HG03520 (cell line): ENCODE data around the gene STK32B.
"Not testable (repeated sequence)": the region's sequence is repeated elsewhere in the genome, so short reads cannot be mapped to it uniquely, and the experiment has no call there.

Experiments used
- ATAC-seq: cut with Tn5 transposase; IDR thresholded peaks from one replicate; pipeline ENCODE4 v1.9.1; 2021; ENCODE audit warnings: mild to moderate bottlenecking, moderate library complexity; ENCODE audit not compliant: unreplicated experiment

Gene STK32B

DNA sequence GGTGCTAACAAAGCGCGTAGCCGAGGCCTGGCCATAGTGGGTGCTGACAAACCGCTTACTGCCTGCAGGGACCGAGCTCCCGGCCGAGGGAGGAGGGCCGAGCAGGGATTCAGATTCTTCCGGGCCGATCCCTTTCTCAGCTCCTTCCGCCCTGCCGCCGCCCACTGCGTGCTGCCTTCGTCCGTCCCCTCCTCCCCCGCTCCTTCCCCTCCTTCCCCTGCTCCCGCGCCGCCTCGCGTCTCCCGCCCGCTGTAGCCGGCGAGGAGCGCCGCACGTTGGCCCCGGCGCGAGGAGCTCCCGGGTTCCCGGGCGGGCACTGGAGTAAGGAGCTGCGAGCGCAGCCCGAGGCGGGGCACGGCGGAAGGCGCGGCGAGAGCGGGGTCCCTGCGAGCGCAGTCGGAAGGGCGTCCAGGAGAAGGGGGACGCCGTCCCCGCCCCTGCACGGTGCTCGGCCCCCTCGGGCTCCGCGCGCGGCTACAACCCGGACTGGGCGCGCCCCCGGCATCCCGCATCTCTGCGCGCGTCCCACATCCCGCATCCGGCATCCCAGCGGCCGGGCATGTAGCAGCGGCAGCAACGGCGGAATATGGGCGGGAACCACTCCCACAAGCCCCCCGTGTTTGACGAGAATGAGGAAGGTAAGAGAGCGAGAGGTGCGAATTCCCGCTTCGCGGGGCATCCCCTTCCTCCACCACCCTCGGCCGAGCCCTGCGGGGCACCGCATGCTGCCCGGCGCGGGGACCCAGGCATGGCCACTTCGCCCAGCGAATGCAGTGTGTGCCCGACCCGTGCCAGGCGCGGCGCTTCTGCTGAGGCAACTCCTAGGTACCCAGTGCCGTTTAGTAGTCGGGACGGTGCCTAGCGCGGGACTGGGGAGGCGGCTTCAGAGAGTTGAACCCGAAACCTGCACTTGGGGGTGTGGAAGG lies at the start of gene STK32B:
TSS of gene STK32B (plus strand) at position 203 of the 926 bp plus-strand sequence.
- ATAC-seq = no peak

DNA sequence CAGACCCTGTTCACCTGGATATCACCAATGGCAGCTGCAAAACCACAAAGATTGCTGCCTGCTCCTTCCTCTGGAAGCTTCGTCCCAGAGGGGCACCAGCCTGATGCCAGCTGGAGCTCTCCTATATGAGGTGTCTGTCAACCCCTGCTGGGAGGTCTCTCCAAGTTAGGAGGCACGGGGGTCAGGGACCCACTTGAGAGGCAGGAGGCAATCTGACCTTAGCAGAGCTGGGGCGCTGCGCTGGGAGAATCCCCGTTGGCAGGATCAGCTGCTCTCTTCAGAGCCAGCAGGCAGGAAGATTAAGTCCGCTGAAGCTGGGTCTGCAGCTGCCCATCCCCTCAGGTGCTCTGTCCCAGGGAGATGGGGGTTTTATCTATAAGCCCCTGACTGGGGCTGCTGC lies 49.6 kb upstream of the STK32B start:
- not testable (repeated sequence) for ATAC-seq

- no peak for ATAC-seq
Observed at GRCh38 chr4:5003372-5003857, 47.9 kb upstream of the STK32B start.

- no peak for ATAC-seq
Observed at GRCh38 chr4:5003918-5004317, 47.4 kb upstream of the STK32B start.

GRCh38 chr4:5004496-5004895 lies 46.8 kb upstream of the STK32B start:
- ATAC-seq = no peak

DNA sequence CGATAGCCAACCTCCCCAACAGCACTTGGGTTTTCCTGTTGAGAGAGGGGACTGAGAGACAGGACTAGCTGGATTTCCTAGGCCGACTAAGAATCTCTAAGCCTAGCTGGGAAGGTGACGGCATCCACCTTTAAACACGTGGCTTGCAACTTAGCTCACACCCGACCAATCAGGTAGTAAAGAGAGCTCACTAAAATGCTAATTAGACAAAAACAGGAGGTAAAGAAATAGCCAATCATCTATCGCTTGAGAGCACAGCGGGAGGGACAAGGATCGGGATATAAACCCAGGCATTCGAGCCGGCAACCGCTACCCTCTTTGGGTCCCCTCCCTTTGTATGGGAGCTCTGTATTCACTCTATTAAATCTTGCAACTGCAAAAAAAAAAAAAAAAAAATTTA lies 44.3 kb upstream of the STK32B start:
- not testable (repeated sequence) for ATAC-seq

GRCh38 chr4:5009796-5010195 lies 41.5 kb upstream of the STK32B start:
- ATAC-seq = no peak

- ATAC-seq = no peak
Observed at GRCh38 chr4:5010984-5011383, 40.3 kb upstream of the STK32B start.

DNA sequence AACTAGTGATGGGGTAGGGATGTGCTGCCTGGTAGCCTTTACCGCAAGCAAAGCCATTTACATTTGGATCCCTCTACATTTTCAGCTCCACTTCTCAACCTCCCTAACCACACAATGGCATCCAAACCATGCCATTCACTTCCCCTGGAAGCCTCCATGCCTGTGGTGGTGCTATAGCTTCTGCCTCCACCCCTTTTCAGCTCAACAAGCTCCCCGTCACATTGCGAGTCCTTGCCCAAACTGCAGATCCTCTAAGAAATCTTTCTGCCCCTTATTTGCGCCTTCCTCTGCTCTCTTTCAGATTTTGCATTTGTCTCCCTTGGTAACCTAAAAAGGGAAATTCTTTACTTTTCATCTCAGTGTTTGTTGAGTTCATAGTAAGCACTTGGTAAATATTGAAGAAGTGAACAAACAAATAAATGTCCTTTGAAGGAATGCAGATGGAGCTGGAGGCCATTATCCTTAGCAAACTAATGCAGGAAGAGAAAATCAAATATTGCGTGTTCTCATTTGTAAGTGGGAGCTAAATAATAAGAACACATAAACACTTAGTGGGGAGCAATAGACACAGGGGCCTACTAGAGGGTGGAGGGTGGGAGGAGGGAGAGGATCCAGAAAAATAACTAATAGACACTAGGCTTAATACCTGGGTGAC lies 38.9 kb upstream of the STK32B start:
- ATAC-seq = no peak

DNA sequence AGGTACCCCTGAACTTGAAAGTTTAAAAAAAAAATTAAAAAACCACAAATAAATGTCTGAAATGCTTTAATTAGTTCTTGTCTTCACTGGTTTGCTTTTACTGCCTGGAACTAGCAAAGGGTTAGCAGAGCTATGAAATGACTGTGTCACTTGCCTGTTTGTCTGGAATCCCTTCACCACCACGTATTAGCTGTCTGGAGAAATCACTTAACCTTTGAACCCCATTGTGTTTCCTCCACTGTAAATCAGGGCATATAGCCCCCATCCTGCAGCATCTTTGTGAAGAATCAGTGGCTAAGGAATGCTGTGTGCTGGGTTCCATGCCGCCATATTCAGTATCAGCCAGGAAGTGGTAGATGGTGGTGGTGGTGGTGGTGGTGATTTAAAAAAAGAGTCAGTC lies 38.3 kb upstream of the STK32B start:
- ATAC-seq = no peak

GRCh38 chr4:5014007-5014682 lies 37.1 kb upstream of the STK32B start:
- ATAC-seq = no peak

GRCh38 chr4:5018096-5018495 lies 33.2 kb upstream of the STK32B start:
- no peak for ATAC-seq

DNA sequence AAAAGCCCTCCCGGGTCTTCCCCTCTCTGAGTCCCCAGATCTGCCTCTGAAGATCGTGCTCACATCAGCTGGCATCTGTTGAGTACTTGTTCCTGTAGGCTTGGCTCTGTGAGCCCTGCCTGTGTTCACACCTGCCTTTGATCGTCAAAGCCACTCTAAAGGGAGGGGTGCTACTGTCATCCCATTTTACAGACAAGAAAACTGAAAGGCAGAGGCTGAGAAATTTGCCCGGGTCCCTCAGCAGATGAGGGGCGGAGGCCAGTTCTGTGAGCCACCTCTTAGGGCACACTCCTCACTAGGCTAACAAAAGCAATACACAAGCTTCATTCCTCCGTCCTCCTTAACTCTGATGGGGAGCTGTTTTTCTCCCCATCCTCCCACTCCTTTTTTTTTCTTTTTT lies 32.7 kb upstream of the STK32B start:
- no peak for ATAC-seq

DNA sequence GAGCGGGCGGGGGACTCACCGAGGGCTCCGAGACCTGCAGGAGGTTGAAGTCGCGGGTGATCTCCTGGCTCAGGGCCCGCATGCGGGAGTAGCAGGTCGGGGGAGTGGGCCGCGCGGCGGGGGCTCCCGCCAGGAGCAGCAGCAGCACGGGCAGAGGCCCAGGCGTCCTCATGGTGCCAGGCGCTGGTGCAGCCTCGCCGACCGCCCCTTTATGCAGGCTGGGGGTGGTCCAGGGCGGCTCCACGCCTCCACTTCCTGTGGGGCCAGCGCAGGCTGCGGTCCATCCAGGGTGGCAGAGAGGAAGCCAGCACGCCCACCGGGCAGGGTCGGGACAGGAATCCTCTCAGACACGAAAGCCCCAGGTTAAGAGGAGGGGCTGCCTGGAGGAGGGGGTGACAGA lies 32.0 kb upstream of the STK32B start, which contains the start of gene CYTL1:
TSS of gene CYTL1 (minus strand) at position 185 of the 400 bp plus-strand sequence. CDS start at position 172, 13 bp downstream.
- ATAC-seq = no peak

- no peak for ATAC-seq
Observed at GRCh38 chr4:5019796-5020195, 31.5 kb upstream of the STK32B start.

DNA sequence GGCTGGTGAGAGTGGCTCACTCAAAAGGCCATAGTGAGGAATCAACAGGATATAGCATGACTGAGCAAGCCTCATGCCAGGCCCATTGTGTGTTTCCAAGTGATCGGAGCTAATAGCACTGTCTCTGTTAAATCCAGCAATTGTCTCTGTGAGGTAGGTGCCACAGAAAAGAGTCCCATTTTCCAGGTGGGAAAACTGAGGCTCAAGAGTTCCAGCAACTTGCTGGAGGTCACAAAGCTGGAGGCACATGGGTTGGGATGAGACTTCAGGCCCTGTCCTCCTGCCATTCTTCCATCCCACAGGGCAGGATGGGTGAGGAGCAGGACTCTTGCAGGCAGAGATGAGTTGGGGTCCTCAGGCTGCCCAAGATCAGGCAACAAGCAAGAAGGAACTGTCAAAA lies 30.9 kb upstream of the STK32B start:
- no peak for ATAC-seq

DNA sequence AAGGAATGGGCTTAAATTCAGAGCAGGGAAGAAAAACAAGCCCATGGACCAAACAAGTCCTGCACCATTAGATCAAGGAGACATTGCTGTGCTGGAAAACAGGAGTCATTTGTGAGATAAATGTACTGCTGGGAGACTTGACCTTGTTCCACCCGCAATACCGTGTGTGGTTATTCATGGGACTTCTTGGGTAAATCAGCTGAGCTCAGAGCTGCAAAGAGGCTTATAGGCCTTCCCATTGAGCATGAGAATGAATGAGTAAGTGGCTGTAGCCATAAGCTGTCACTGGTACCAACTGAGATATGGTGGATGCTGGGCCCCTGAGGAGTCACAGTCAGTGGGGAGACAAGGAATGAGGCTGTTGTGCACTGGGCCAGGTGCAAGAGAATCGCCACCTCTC lies 29.7 kb upstream of the STK32B start:
- no peak for ATAC-seq

GRCh38 chr4:5024673-5025072 lies 26.6 kb upstream of the STK32B start:
- no peak for ATAC-seq

- no peak for ATAC-seq
Observed at GRCh38 chr4:5026371-5026770, 24.9 kb upstream of the STK32B start.

- ATAC-seq = no peak
Observed at GRCh38 chr4:5027346-5027745, 23.9 kb upstream of the STK32B start.

GRCh38 chr4:5028480-5028879 lies 22.8 kb upstream of the STK32B start:
- no peak for ATAC-seq
